ENCODE measurements around the gene SERPINE3.

The SERPINE3 gene

DNA sequence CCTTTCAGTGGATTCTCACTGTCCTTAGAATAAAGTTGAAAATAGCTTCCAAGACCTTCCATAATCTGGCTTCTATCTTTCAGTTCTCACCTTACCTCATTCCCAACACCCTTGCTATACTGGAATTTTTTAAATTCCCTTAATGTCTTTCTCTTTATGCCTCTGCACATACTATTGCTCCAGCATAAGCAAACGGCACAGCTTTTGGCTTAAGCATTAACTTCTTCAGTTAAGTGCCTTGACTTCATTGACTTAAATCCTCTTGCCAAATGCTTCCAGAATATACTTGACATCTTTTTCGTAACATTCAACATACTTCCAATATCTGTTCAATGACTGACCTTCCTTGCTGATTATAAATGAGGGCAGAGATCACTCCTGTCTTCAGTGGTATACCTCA is 34.0 kb downstream of the SERPINE3 start:
- Histone ChIP-seq H3K4me3 (replicated peaks; ENCODE audit: insufficient read depth, low read length) (no peak overlapping the region), H3K27ac (replicated peaks) (no peak overlapping the region), H3K27me3 (ENCODE audit: insufficient read depth, poor library complexity, severe bottlenecking) (no peaks in the 10 kb centered on the region)
- no peak for DNase-seq (ENCODE audit: low read depth in 1 of 2, low spot score in 1 of 2)
- no peak for TF ChIP-seq POLR2AphosphoS5 (IDR thresholded peaks at IDR 0.05; ENCODE audit: low read depth)
- TF ChIP-seq, protein P1, sequence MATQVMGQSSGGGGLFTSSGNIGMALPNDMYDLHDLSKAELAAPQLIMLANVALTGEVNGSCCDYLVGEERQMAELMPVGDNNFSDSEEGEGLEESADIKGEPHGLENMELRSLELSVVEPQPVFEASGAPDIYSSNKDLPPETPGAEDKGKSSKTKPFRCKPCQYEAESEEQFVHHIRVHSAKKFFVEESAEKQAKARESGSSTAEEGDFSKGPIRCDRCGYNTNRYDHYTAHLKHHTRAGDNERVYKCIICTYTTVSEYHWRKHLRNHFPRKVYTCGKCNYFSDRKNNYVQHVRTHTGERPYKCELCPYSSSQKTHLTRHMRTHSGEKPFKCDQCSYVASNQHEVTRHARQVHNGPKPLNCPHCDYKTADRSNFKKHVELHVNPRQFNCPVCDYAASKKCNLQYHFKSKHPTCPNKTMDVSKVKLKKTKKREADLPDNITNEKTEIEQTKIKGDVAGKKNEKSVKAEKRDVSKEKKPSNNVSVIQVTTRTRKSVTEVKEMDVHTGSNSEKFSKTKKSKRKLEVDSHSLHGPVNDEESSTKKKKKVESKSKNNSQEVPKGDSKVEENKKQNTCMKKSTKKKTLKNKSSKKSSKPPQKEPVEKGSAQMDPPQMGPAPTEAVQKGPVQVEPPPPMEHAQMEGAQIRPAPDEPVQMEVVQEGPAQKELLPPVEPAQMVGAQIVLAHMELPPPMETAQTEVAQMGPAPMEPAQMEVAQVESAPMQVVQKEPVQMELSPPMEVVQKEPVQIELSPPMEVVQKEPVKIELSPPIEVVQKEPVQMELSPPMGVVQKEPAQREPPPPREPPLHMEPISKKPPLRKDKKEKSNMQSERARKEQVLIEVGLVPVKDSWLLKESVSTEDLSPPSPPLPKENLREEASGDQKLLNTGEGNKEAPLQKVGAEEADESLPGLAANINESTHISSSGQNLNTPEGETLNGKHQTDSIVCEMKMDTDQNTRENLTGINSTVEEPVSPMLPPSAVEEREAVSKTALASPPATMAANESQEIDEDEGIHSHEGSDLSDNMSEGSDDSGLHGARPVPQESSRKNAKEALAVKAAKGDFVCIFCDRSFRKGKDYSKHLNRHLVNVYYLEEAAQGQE (IDR thresholded peaks at IDR 0.05; ENCODE audit: insufficient replicate concordance, low read depth) = no peak
- TF ChIP-seq SPI1 (IDR thresholded peaks at IDR 0.05; ENCODE audit: borderline replicate concordance, low read depth) = no peak
- TF ChIP-seq, protein P2, sequence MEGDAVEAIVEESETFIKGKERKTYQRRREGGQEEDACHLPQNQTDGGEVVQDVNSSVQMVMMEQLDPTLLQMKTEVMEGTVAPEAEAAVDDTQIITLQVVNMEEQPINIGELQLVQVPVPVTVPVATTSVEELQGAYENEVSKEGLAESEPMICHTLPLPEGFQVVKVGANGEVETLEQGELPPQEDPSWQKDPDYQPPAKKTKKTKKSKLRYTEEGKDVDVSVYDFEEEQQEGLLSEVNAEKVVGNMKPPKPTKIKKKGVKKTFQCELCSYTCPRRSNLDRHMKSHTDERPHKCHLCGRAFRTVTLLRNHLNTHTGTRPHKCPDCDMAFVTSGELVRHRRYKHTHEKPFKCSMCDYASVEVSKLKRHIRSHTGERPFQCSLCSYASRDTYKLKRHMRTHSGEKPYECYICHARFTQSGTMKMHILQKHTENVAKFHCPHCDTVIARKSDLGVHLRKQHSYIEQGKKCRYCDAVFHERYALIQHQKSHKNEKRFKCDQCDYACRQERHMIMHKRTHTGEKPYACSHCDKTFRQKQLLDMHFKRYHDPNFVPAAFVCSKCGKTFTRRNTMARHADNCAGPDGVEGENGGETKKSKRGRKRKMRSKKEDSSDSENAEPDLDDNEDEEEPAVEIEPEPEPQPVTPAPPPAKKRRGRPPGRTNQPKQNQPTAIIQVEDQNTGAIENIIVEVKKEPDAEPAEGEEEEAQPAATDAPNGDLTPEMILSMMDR (IDR thresholded peaks at IDR 0.05; ENCODE audit: insufficient read depth, low read length) = no peak
- TF ChIP-seq GABPA (IDR thresholded peaks at IDR 0.05; ENCODE audit: low read depth) = no peak

DNA sequence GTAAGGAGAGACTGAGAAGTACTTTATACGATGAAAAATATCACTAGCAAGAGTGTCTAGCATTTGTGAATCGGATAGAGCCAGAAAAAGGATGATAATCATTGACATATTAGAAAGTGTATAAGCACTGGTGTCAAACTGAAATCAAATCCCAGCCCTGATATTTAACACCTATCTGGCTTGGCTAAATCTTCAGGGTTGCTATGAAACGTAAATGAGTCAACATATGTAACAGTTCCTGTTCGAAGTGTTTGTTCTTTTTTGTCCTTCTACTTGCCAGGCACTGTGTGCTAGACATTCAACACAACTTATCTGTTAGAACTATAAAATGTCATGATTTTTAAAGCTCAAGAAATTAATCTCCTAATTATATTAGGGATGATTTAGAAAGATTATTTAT is 40.8 kb downstream of the SERPINE3 start:
- no peak overlapping the region for H3K27ac ChIP-seq (replicated peaks)
- TF ChIP-seq SPI1 (IDR thresholded peaks at IDR 0.05; ENCODE audit: borderline replicate concordance, low read depth) (no peak), POLR2AphosphoS5 (IDR thresholded peaks at IDR 0.05; ENCODE audit: low read depth) (no peak), GABPA (IDR thresholded peaks at IDR 0.05; ENCODE audit: low read depth) (no peak)
- TF ChIP-seq, protein P1 (IDR thresholded peaks at IDR 0.05; ENCODE audit: insufficient replicate concordance, low read depth) = no peak
- TF ChIP-seq, protein P2 (IDR thresholded peaks at IDR 0.05; ENCODE audit: insufficient read depth, low read length) = no peak
- no peak for DNase-seq (ENCODE audit: low read depth in 1 of 2, low spot score in 1 of 2)
- no peak overlapping the region for H3K4me3 ChIP-seq (replicated peaks; ENCODE audit: insufficient read depth, low read length)
- no peaks in the 10 kb centered on the region for H3K27me3 ChIP-seq (ENCODE audit: insufficient read depth, poor library complexity, severe bottlenecking)

DNA sequence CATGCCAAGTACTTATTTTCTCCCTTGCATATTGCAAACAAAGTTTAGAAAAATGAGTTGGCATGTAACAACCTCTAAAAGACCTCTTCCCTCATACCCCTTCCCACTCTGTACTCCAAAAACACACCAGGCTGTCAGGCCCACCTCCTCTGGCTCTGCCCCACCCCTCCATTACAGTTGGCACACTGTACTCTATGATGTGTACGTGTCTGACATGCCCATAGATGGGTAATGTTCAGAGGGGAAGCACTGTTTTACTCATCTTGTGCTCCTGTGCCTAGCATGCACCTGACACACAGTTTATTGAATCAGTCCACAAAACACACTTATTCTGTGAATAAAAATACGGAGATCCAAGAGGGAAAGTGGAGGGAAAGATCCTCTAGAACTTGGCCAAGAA is 45.6 kb downstream of the SERPINE3 start:
- DNase-seq (ENCODE audit: low read depth in 1 of 2, low spot score in 1 of 2) = no peak
- TF ChIP-seq POLR2AphosphoS5 (IDR thresholded peaks at IDR 0.05; ENCODE audit: low read depth) (no peak), GABPA (IDR thresholded peaks at IDR 0.05; ENCODE audit: low read depth) (no peak), SPI1 (IDR thresholded peaks at IDR 0.05; ENCODE audit: borderline replicate concordance, low read depth) (no peak)
- TF ChIP-seq, protein P2 (IDR thresholded peaks at IDR 0.05; ENCODE audit: insufficient read depth, low read length) = no peak
- TF ChIP-seq, protein P1 (IDR thresholded peaks at IDR 0.05; ENCODE audit: insufficient replicate concordance, low read depth) = no peak

More for the DNA sequence above, 45.6 kb downstream of the SERPINE3 start:
- Histone ChIP-seq H3K4me3 (replicated peaks; ENCODE audit: insufficient read depth, low read length) (no peak overlapping the region), H3K27ac (replicated peaks) (no peak overlapping the region), H3K27me3 (ENCODE audit: insufficient read depth, poor library complexity, severe bottlenecking) (no peaks in the 10 kb centered on the region)

Data from HL-60 (cell line).